SK-N-MC (cell line): Measurements from ENCODE around the gene NOC4L.

Experiments
- DNase-seq: peaks from one replicate; pipeline ENCODE4 v3.0.0-alpha.2; 2011; ENCODE audit warnings: low read depth, low spot score
- H3K27ac ChIP-seq: fragments of 200-600 bp; sonication (generic); 2 replicates; pipeline ENCODE4 v1.5.1; 2016; ENCODE audit warnings: mixed run types
- H3K36me3 ChIP-seq: fragments of 200-600 bp; sonication (generic); 2 replicates; pipeline ENCODE4 v1.6.1; 2017; ENCODE audit warnings: antibody characterized with exemption, low read length, mixed read lengths; ENCODE audit not compliant: insufficient read depth
- H3K4me3 ChIP-seq: fragments of 200-600 bp; sonication (generic); 2 replicates; pipeline ENCODE4 v1.5.1; 2016
- H3K9ac ChIP-seq: fragments of 200-600 bp; sonication (generic); 2 replicates; pipeline ENCODE4 v1.8.0; 2017; ENCODE audit warnings: mixed run types, mixed read lengths; ENCODE audit not compliant: insufficient read length
- H3K9me3 ChIP-seq: fragments of 200-600 bp; sonication (generic); 2 replicates; pipeline ENCODE4 v1.6.1; 2017; ENCODE audit warnings: low read depth, mild to moderate bottlenecking, antibody characterized with exemption, low read length, moderate library complexity, mixed read lengths
- EZH2 ChIP-seq: fragments of 200-600 bp; sonication (generic); IDR thresholded peaks from one replicate; pipeline ENCODE4 v1.6.1; 2017; ENCODE audit warnings: antibody characterized with exemption
- FOXP2 ChIP-seq: optimal IDR thresholded peaks from 2 replicates; pipeline ENCODE3; 2011; ENCODE audit warnings: mild to moderate bottlenecking, moderate library complexity; ENCODE audit not compliant: insufficient read depth; ENCODE audit errors: extremely low read length, control extremely low read depth
- POLR2AphosphoS5 ChIP-seq: IDR thresholded peaks from 2 replicates; pipeline ENCODE4 v1.6.1; 2012; ENCODE audit warnings: mild to moderate bottlenecking, low read depth, low read length, borderline replicate concordance

Gene NOC4L

DNA sequence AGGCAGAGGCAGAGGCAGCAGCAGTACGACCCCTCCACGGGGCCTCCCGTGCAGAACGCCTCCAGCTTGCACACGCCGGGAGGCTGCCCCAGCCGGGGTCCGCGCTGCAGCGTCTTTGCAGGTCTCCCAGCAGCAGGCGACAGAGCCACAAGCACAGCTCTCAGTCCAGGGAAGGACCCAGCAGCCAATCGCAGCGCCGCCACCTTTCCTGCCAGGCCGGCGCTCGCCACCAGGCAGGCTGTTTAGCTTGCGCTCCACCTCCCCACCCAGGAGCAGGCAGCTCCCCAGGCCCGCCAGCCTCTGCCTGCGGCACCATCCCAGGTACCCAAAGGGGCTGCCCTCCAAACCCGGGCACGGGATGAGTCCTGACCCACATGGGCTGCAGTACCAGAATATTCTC lies 25.4 kb upstream of the NOC4L start:
- Histone ChIP-seq H3K9ac (no peak overlapping the region), H3K4me3 (no peak overlapping the region)
- DNase-seq, result no peak

DNA sequence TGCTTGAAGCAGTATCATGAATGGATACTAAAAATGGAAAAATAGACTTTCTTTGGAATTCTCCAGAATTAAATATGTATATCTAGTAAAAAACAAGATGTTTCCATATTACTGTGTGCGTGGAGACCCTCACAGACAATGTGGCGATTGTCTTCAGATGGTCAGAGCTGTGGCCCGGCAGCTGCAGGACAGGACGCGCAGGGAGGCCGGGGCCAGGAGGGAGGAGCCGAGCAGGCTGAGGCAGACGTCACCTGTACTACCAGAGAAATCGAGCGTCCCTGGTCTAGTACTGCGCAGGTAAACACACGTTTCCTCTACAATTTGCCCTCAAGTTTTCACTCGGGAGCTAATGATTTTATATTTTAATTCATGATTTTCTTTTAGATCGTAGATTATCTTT lies 23.0 kb upstream of the NOC4L start:
- Histone ChIP-seq H3K9me3 (no peaks in the 10 kb centered on the region), H3K27ac (no peak overlapping the region), H3K4me3 (no peak overlapping the region), H3K36me3 (peaks cover 7% of the 10 kb centered on the region; the same call in 1 of the 2 replicates), H3K9ac (no peak overlapping the region)
- DNase-seq, result no peak
- TF ChIP-seq POLR2AphosphoS5 (no peak), FOXP2 (no peak), EZH2 (no peak)

More for the DNA sequence above, 25.4 kb upstream of the NOC4L start:
- TF ChIP-seq FOXP2, result no peak
- TF ChIP-seq POLR2AphosphoS5, result no peak
- no peak for TF ChIP-seq EZH2
- Histone ChIP-seq H3K9me3 (no peaks in the 10 kb centered on the region), H3K36me3 (peaks cover 5% of the 10 kb centered on the region; the same call in 1 of the 2 replicates), H3K27ac (no peak overlapping the region)

DNA sequence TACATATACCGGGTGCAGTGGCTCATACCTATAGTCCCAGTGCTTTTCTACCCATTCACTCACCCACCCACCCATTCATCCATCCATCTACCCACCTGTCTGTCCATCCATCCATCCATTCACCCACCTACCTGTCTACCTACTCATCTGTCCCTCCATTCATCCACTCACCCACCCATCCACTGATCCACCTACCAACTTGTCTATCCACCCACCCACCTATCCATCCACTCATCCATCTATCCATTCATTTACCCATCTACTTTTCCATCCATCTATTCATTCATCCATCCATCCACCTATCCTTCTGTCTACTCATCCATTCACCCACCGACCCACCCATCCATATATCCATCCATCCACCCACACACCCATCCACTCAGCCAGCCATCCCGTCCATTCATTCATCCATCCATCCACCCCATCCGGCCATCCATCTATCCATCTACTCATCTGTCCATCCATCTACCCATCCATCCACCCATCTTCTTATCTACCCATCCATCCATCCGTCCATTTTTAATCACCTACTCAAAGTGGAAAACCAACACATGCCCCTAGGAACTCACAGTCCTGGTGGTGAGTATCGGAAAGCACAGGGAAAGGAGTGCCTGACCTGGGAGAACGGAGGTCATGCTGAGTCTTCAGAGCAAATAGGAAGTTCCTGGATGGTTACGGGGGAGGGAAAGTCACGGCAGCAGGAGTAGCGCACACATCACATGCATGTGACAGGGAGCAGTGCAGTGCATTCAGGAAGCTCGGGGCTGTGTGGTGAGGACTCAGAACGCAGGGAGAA lies 20.1 kb upstream of the NOC4L start:
- no peak for TF ChIP-seq POLR2AphosphoS5
- TF ChIP-seq FOXP2, result no peak
- no peak for TF ChIP-seq EZH2
- Histone ChIP-seq H3K4me3 (no peak overlapping the region), H3K27ac (no peak overlapping the region), H3K9ac (no peak overlapping the region), H3K9me3 (no peaks in the 10 kb centered on the region), H3K36me3 (peaks cover 26% of the 10 kb centered on the region; the same call in 1 of the 2 replicates)
- no peak for DNase-seq

DNA sequence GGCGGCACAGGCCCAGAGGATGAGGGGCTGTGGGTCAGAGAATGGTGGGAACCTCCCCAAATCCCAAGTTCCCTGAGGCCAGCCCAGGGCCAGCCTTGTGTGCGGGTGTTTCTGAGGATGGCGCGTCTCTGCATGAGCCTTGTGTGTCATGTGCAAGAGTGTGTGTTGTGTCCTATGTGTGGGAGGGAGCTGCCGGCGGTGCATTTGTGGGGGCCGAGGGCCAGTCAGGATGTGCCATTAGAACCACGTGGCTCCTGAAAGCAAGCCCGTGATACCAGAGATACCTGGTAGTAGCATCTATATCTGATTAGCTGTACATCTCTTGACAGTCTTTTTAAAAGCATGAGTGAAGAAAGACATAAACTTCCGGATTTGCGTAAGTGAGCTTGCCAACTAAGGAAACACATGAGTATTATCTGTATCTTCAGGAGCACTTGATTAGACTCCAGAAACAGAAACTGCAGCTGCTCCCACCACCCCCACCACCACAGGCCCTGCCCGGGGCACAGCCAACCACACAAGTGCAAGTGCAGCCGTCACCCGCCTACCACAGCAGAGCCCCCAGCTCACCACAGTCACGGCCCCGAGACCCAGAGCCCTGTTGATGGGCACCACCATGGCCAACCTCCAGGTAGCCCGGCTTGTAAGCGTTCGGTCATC lies 19.4 kb upstream of the NOC4L start:
- Histone ChIP-seq H3K36me3 (peaks cover 26% of the 10 kb centered on the region; the same call in 1 of the 2 replicates), H3K4me3 (no peak overlapping the region), H3K9ac (no peak overlapping the region), H3K27ac (no peak overlapping the region), H3K9me3 (no peaks in the 10 kb centered on the region)
- no peak for DNase-seq
- no peak for TF ChIP-seq EZH2
- no peak for TF ChIP-seq FOXP2
- TF ChIP-seq POLR2AphosphoS5, result no peak

DNA sequence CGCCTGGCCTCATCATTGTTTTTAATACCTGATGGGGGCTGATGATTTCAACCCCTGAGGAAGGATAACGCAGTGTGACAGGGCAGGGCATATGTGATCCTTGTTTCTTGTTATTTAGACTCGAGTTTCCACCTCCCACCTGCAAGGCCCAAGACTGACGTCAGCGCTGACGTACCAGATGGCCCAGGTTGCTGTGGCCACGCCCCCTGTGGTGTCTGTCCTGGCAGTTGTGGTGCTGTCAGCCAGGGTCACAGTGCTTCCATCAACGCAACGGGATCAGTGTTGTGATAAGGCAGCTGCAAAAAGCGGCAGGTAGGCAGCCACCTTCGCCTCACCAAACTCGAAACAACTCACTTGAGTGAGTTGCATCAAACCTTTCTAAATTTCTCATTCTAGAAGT lies 18.5 kb upstream of the NOC4L start:
- H3K9me3 ChIP-seq, result no peaks in the 10 kb centered on the region
- no peak overlapping the region for H3K27ac ChIP-seq
- H3K4me3 ChIP-seq, result no peak overlapping the region
- H3K9ac ChIP-seq, result no peak overlapping the region
- no peak for DNase-seq
- peaks cover 26% of the 10 kb centered on the region; the same call in 1 of the 2 replicates for H3K36me3 ChIP-seq
- TF ChIP-seq FOXP2 (no peak), EZH2 (no peak), POLR2AphosphoS5 (no peak)

DNA sequence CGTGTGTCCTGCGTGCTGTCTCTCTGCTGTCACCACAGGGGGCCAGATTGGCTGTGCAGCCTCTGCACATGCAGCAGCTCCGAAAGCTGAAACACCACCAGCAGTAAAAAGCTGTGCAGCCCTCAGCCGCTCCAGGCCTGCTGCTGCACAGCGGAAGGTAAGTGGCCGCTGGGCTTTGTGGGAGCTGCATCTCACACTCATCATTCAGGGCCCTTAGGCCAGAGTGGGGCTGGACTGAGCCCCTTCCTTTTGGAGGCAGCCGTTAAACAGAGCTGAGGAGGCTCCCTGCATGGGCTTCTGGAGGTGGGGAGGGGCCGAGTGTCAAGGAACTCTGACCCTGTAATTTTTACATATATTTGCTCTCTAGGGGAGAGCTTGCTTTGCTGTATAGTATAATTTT lies 17.2 kb upstream of the NOC4L start:
- Histone ChIP-seq H3K27ac (no peak overlapping the region), H3K9me3 (no peaks in the 10 kb centered on the region), H3K36me3 (peaks cover 26% of the 10 kb centered on the region; the same call in 1 of the 2 replicates), H3K9ac (no peak overlapping the region), H3K4me3 (no peak overlapping the region)
- TF ChIP-seq EZH2, result no peak
- TF ChIP-seq POLR2AphosphoS5, result no peak
- TF ChIP-seq FOXP2, result no peak
- no peak for DNase-seq

DNA sequence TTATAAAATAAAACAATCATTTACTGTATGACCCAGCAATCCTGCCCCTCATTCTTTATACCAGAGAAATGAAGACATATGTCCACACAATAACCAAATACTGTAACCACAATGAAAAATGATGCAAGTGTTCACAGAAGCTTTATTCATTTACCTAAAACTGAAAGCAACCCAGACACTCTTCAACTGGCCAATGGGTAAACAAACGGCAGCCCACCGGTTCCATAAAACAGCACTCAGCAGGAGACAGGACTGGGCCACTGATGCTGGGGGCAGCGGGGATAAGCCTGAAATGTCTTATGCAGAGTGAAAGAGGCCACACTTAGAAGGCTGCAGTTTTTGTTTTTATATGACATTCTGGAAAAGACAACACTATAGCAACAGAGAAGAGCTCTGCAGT lies 15.2 kb upstream of the NOC4L start:
- Histone ChIP-seq H3K36me3 (peaks cover 26% of the 10 kb centered on the region; the same call in 1 of the 2 replicates), H3K9ac (no peak overlapping the region), H3K9me3 (no peaks in the 10 kb centered on the region), H3K27ac (no peak overlapping the region), H3K4me3 (no peak overlapping the region)
- DNase-seq, result no peak
- TF ChIP-seq POLR2AphosphoS5 (no peak), FOXP2 (no peak), EZH2 (no peak)

DNA sequence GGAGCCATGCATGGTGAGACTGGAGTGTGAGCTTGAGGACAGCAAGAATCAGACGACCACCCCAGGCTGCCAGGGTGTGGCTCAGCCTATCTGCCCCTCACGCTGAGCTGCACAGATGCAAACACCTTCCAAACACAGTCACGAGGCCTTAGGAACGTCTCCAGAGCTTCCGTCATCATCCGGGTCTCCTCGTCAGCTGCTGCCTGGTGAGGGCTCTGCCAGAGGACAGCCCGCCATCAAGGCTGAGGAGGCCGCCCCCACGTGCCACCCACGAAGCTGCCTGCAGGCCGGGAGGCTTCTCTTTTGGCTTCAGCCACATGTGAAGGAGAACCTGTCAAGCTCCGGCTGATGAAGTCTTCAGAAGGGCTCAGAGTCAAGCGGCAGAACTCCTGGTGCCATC lies 13.6 kb upstream of the NOC4L start:
- no peak for DNase-seq
- peaks cover 25% of the 10 kb centered on the region; the same call in 1 of the 2 replicates for H3K36me3 ChIP-seq
- no peaks in the 10 kb centered on the region for H3K9me3 ChIP-seq
- no peak overlapping the region for H3K27ac ChIP-seq
- TF ChIP-seq FOXP2 (no peak), EZH2 (no peak), POLR2AphosphoS5 (0 out of 2 replicates have a peak, but pooled peaks have one; percentile 2)
- no peak overlapping the region for H3K9ac ChIP-seq
- no peak overlapping the region for H3K4me3 ChIP-seq
